Measurements from ENCODE around the gene ADAMTS3.
A peak's percentile ranks its signal among the peaks of the same experiment; 100 is the strongest.
"Not testable (repeated sequence)": the region's sequence is repeated elsewhere in the genome, so short reads cannot be mapped to it uniquely, and the experiment has no call there.

Gene ADAMTS3

GRCh38 chr4:72546456-72546855, 22.6 kb downstream of the ADAMTS3 start:
- DNase-seq: no peak

GRCh38 chr4:72540694-72541093, 28.3 kb downstream of the ADAMTS3 start:
- not testable (repeated sequence) for DNase-seq

- no peak for DNase-seq
These were observed 31.0 kb downstream of the ADAMTS3 start for GRCh38 chr4:72538006-72538405.

- DNase-seq: no peak
These were observed 32.6 kb downstream of the ADAMTS3 start for GRCh38 chr4:72536443-72536842.

GRCh38 chr4:72531768-72532290, 37.2 kb downstream of the ADAMTS3 start:
- peak; percentile 17 for DNase-seq

- DNase-seq: no peak
These were observed 37.7 kb downstream of the ADAMTS3 start for GRCh38 chr4:72531322-72531721.

GRCh38 chr4:72529148-72529822, 39.7 kb downstream of the ADAMTS3 start:
- no peak for DNase-seq

GRCh38 chr4:72527038-72527646, 41.9 kb downstream of the ADAMTS3 start:
- DNase-seq: no peak

- DNase-seq: no peak
These were observed 43.1 kb downstream of the ADAMTS3 start for GRCh38 chr4:72525938-72526337.

- DNase-seq: no peak
These were observed 46.6 kb downstream of the ADAMTS3 start for GRCh38 chr4:72522440-72522839.

GRCh38 chr4:72513227-72513626, 55.8 kb downstream of the ADAMTS3 start:
- peak; percentile 69 for DNase-seq

- no peak for DNase-seq
These were observed 61.1 kb downstream of the ADAMTS3 start for GRCh38 chr4:72507860-72508419.

GRCh38 chr4:72507167-72507566, 61.9 kb downstream of the ADAMTS3 start:
- no peak for DNase-seq

GRCh38 chr4:72505314-72505744, 63.7 kb downstream of the ADAMTS3 start:
- peak; percentile 33 for DNase-seq

- no peak for DNase-seq
These were observed 68.8 kb downstream of the ADAMTS3 start for GRCh38 chr4:72500214-72500613.

GRCh38 chr4:72496119-72496518, 72.9 kb downstream of the ADAMTS3 start:
- no peak for DNase-seq

- DNase-seq: no peak
These were observed 74.9 kb downstream of the ADAMTS3 start for GRCh38 chr4:72494156-72494555.

GRCh38 chr4:72489267-72489666, 79.8 kb downstream of the ADAMTS3 start:
- no peak for DNase-seq

GRCh38 chr4:72486991-72487390, 82.0 kb downstream of the ADAMTS3 start:
- no peak for DNase-seq

GRCh38 chr4:72484981-72485380, 84.0 kb downstream of the ADAMTS3 start:
- DNase-seq: no peak

- DNase-seq: no peak
These were observed 95.6 kb downstream of the ADAMTS3 start for GRCh38 chr4:72473434-72473900.

GRCh38 chr4:72471816-72472215, 97.2 kb downstream of the ADAMTS3 start:
- DNase-seq: no peak

- DNase-seq: no peak
These were observed 100.0 kb downstream of the ADAMTS3 start for GRCh38 chr4:72468904-72469502.

GRCh38 chr4:72467633-72468032, 101.4 kb downstream of the ADAMTS3 start:
- no peak for DNase-seq

Data from MV-4-11 (cell line).